ENCODE measurements around the gene CCL8.

Gene CCL8

DNA sequence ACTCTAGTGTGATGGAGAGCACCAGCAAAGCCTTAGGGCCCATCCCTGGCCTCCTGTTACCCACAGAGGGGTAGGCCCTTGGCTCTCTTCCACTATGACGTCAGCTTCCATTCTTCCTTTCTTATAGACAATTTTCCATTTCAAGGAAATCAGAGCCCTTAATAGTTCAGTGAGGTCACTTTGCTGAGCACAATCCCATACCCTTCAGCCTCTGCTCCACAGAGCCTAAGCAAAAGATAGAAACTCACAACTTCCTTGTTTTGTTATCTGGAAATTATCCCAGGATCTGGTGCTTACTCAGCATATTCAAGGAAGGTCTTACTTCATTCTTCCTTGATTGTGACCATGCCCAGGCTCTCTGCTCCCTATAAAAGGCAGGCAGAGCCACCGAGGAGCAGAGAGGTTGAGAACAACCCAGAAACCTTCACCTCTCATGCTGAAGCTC, at the start of gene CCL8:
Gene CCL8, plus strand, starts transcription at position 397 of the 445 bp plus-strand sequence. CDS start 67 bp downstream, outside the sequence.
- DNase-seq: no peak

DNA sequence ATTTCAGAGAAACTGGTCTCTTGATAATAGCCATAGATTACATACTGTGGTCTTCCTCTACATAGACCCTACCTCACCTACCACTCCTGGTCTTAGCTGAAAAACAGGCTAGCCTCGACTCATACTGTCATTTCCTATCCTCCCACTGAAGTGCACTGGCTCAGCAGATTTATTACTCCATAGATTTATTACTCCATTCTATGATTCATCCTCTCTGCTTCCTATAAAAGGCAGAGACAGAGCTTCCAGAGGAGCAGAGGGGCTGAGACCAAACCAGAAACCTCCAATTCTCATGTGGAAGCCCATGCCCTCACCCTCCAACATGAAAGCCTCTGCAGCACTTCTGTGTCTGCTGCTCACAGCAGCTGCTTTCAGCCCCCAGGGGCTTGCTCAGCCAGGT, 49.3 kb upstream of the CCL8 start, which contains the start of gene CCL7:
Gene CCL7, plus strand, starts transcription at position 253 of the 400 bp plus-strand sequence. Its CDS starts 70 bp downstream, at position 323.
- no peak for DNase-seq

DNA sequence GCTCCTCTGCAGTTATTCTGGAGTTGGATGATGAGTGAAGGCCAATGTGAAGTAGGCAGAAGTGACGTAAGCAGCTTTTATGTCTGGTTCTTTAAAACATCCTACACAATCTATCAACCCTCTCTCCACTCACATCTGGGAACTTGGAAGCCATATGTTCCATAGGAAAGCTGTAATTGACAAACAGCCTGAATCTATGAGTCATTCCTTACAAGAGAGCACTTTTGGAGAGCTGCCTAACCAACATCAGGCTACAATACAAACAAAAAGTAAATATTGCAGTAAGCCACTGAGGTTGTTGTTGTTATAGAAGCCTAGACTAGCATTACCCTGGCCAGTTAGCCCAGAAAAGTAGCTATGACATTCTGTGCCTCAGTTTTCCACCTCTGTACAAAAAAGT, 43.4 kb upstream of the CCL8 start:
- DNase-seq: no peak

DNA sequence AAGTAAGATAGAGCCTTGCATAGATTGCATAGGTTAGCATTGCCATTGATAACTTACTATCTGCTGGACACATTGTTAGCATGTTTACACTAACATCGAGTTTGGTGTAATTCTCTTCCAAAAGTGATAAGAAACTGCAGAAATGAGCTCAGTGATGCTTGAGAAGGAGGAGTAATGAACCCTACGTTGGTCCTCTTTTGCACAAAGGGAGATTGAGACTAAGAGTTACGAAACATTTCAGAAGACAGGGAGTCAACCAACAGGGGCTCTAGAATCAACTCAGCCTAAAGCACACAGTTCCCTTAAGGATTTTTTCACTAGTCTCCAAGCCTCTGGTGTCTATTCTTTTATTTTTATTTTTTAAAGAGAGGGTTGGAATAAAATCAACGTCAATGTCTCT, 42.4 kb upstream of the CCL8 start:
- no peak for DNase-seq

DNA sequence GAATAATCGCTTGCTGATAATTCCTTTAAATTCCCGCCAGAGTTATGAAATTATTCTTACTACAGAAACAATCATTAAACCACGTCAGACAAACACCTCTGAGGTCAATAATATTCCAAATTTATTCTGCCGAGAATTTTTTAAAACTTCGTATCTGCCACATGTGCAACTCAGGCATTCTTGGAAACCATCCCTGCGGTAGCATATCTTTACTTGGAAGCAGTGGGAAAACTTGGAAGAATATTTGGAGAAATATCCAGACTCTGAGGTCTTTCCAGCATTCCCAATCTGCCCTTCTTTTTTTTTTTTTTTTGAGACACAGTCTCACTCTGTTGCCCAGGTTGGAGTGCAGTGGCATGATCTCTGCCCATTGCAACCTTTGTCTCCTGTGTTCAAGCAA, 35.7 kb upstream of the CCL8 start:
- no peak for DNase-seq

DNA sequence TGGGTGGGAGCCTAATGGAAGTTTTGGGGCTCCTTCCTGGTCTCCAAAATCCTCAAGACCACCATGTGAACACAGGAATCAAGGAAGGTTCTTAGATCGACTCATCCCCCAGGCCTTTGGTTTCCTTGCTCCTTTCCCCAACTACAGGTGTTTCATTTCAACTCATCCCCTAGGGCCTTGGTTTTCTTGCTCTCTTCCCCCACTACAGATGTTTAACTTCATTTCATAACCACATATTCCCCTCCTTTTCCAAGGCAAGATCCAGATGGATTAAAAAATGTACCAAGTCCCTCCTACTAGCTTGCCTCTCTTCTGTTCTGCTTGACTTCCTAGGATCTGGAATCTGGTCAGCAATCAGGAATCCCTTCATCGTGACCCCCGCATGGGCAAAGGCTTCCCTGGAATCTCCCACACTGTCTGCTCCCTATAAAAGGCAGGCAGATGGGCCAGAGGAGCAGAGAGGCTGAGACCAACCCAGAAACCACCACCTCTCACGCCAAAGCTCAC, 33.9 kb upstream of the CCL8 start, which contains the start of gene CCL11:
Gene CCL11, plus strand, starts transcription at position 457 of the 507 bp plus-strand sequence. CDS start 67 bp downstream, outside the sequence.
- DNase-seq: no peak

DNA sequence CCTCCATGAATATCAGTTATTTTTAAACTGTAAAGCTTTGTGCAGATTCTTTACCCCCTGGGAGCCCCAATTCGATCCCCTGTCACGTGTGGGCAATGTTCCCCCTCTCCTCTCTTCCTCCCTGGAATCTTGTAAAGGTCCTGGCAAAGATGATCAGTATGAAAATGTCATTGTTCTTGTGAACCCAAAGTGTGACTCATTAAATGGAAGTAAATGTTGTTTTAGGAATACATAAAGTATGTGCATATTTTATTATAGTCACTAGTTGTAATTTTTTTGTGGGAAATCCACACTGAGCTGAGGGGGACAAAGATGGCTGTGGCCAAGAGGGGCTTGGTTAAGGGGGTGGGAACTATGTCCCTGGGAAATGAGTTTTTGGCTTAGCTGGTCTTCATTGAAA, 31.4 kb upstream of the CCL8 start:
- DNase-seq: no peak

DNA sequence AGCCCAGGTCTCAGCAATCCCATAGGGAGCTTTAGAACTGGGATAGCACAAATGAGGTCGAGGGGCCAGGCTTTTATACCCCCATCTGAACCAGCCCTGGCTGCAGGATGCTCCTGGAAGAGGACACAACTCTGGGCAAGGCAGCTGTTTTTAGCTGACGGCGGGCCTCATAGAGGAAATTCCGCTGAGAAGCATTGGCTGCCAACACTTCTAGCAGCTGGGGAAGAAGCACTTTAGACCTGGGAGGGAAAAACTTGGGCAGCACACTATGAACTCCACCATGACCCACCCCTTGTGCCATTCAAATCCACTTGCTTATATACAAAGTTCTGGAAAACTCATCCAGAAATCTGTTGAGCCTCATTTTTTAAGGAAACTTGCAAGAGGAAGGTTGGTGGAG, 28.6 kb upstream of the CCL8 start:
- DNase-seq: no peak

DNA sequence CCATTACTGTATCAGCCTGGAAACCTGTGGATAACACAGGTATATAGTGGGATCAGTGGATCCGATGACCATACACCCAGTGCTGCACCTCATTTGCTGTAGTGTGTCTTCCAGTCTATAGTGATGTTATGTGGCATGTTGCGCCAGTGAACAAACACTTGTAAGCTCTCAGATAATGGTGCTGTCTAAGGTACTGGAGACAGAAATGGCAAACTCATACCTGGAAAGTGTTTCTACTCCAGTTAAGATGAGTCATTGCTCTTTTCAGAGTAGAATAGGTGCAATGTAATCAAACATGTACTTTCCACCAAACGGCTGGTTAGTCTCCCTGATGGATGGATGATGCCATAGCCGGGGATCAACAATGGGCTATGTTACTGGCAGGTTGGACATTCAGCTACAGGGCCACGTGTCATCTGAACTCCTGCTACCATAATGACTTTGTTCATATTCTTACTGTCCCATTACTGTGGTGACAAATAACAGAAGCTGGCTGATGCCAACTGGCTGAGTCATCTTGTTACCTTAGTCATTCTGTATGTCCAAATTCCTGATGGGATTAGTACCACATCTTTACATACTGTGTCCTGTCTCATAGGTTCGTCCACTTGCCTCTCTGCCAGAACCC, 27.4 kb upstream of the CCL8 start:
- DNase-seq: no peak

DNA sequence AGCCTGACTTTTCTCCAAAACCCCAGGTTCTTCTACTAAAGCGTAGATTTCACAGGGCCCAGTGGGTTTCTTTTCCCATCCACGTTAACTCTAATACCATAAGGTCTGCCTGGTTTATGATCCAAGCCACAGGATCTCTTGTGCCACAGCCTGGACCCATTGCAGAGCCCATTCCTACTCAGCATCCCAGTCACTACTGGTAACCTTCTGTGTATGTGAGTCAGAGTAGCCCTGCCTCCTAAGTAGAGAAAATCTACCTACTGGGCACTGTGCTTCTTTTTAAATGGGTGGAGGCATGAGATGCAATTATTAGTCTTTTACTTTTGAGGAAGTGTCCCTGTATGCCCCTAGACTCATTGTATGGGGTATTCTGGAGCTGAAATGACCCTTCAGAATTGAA, 20.2 kb upstream of the CCL8 start:
- no peak for DNase-seq

DNA sequence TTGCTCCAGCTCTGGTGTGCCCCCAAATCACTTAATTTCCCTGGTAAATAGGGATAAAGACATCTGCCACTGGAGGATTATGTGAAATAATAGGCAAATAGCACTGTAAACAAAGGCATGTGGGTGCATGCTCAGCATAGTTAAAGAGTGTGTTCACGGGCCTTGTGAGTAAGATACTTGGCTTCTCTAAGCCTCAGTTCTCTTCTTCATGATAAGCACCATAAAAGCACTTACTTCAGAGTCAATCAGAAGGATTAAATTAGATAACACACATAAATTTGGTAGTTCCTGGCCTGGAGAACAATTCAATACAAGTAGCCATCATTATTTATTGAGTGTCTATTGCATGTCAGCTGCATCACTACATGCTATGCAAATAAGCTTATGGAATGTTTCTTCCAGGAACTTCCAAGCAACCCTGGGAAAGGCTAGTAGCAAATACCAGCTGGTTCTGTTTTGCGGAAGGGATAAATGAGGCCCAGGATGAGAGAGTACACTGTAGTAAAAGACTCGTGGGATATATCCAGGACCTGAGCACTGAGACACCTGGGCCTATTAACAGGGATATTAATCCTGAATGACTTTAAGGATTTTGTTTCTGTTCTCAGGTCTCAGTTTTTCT, 19.2 kb upstream of the CCL8 start:
- no peak for DNase-seq

DNA sequence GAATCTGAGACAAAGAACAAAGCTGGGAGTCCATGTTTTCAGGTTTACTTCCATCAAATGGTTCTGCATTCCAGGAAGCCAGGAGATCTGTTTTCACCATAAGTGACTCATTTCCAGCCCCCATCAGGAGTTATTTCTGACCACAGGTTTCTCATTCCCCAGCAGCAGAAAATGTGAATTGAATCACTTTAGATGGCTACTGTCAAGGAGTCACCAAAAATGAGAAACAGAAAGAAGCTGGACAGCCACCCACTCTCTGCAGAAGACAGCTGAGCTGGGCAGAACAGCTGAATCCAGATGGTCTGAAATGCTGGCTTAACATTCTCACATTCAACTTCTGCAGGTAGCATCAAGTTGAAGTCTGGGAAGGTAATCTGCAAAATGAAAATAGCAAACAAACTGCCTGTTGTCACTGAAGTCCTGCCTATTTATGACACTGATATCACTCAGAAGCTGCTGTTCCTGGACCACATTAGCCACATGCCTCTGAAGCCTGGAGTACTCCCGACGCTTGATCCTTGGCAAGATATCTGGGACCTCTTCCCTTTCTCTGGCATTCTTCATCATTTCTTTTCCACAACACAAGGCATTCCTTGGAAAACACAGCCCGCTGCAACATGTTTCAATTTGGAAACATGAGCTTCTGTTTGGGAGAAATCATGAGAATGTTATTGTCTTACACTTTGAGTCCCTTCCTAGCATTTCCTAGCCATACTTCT, 18.4 kb upstream of the CCL8 start:
- DNase-seq: no peak

DNA sequence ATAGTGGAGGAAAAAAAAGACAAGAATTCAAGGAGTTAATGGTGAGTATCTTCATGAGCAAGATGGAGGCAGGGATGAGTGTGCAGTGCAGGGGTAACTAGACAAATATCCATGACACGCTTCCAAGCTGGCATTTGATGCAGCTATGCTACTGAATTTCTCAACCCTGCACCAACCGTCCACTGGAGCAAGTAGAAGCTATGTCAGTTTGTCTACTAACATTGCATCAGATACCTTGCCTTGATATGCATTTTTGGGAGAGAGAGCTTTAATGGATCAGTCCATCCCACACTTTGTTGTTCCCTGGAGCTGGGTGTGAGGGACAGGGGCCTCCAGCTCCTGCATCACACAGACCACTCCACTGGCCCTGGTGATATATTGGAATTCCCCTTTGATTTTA, 17.2 kb upstream of the CCL8 start:
- DNase-seq: no peak

DNA sequence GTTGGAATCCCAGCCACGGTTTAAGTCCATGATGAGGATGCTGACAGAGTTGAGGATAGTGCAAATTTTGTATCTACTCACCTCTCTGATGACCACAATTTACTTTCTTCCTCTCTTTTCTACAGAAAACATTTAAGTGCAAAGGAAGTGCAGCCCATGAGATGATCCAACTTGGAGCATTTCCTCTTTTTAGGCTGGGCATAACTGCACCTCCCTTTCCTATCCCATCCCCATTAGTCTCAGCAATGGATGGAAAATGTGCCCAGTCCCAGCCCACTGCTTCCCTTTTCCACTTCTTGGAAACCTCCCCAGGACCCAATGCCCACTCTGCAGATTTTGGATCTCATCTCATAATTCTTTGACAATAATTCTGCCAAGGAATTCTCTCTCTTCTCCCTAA, 16.6 kb upstream of the CCL8 start:
- no peak for DNase-seq

DNA sequence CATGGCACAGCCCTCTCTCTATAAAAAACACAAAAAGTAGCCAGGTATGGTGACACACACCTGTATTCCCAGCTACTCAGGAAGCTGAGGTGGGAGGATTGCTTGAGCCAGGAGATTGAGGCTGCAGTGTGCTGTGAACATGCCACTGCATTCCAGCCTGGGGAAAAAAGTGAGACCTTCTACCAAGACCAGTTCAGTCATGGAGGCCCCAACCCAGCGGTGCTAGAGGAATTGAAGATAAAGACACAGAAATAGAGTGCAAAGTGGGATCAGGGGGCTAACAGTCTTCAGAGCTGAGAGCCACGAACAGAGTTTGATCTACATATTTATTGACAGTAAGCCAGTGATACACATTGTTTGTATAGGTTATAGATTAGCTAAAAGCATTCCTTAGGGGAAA, 15.6 kb upstream of the CCL8 start:
- DNase-seq: no peak

DNA sequence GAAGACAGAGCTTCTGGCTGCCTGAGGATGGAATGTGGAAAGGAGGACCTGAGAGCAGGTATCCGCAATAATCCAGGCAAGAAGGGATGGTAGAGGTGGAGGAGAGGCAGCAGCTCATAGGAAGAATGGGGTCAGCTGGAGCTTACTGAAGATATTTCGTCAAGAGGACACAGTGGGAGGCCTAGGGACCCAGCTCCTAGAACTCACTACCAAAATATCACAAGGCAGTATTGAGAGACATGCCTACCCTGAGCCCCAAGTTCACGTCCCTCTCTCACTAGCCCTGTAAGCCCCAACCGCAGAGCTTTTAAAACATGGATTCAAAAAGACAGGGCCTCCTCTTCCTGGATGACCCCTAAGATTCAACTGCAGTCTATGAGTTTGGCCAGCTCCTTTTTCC, 14.2 kb upstream of the CCL8 start:
- DNase-seq: no peak

DNA sequence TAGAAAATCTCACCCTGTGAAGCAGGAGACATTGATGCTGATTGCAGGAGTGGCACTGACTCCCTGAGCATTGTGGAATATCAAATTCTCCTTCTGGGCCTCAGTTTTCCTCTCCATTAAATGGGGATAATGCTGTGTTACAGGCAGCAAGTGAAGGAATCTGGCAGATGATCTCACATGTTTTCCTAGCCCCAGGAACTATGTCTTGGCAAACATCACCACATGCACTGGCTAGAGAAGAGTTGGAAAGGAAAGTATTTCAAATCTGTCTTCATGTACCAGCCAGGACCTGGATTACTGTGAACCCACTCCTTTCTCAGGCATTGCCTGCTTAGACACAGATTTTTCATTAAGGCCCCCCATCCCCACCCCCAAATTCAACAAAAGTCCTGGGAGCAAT, 13.6 kb upstream of the CCL8 start:
- no peak for DNase-seq

DNA sequence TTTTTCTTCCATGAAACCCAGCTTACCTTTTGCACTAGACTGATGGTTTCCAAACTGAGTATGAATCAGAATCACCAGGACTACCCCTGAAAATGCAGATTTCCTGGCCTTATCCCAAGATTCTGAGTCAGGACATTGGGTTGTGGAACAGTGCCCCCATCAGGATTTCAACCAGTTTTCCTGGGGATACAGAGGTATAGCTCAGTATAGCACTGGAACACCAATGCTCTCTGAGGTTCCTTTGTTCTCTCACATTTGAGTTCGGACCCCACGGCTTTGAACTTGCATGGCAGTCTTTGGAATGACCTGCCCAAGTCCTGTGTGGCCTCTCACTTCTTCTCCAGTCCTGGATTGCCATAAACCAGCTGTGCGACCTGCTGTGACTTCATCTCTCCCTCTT, 12.8 kb upstream of the CCL8 start:
- DNase-seq: no peak

DNA sequence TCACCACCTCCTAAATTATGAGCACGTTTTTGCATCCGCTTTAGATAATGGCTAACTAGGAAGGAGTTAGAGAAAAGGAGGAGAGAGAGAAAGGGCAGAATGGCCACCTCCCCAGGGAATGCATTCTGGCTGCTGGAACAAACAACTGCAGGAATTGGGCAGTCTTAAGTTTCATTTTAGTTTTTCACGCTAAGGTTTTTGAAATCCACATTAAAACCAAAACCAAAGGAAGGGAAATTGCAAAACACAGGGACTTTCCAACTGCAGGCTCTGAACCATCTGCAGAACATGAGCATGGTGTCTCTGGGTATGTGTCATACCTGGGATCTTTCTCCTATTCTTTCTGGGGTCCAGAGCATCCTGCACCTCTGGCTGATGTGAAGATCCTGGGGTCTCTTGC, 12.1 kb upstream of the CCL8 start:
- DNase-seq: peak; percentile 56 to 62

DNA sequence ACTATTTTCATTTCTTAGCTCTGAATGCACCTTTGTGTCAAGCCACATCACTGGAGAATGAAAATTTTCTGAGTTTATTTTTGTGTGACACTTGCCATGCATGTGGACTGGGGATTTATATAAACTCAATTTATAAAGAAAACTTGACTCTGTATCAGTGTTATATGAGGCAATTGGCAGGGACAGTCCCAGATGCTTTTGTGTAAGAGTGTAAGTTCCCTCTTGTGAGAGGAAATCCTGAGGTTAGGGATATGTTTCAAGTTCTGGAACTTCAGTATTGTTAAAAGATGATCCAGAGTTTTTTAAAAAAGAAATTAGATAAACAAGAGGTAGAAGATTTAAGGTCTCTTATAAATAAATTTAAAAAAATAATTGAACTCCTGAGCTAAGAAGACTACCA, 10.9 kb upstream of the CCL8 start:
- DNase-seq: peak; percentile 26 to 38

DNA sequence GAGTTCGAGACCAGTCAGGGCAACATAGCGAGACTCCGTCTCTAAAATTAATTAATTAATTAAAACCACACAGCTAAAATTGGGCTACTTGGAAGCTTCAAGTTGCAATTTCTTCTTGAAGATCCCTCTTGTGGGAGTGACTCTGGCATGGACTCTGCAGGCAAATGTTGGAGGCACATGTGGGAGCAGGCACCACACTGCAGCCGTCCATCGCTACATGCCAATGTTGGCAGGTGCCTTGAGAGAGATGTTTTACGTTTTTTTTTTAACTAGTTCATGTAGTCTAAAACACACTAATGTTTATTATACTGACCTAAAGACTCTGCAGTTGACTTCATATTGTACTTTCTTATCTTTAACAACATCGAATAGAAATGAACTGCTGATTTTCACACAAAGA, 7.9 kb upstream of the CCL8 start:
- DNase-seq: no peak

DNA sequence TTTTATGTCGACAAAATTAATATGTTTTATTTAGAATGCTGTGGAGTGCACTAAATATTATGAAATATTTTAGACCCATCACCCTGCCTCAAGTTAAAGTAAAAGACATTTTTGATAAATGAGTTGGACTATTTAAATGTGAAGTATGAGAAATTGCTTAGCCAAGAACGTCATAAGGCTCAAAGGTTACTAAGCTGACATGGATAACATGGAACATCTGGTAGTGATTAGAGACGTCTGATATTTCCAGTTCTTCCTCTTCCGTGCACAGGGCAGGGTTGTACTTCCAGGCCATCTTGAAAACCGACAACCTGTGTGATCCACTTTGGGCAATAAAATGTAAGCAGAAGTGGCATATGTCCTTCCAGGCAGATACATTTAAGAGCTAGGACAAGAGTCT, 7.2 kb upstream of the CCL8 start:
- DNase-seq: no peak

DNA sequence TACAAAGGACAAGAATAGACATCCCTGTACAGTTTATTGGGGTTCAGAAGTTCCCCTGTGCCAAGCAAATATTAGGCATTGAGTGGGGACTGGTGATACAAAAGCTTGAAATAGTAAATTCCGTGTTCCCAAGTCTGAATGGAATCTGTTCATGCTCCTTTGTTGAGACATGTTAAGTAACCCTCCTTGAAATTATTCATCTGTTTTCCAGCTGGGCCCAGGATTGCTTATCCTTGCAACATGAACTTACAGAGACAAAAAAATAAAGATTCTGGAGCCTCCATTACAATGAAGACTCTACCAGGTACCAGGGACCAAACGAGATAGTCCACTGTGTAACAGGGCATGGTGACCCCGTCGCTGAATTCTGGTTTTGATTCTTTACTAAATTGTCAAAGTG, 6.1 kb upstream of the CCL8 start:
- DNase-seq: no peak

DNA sequence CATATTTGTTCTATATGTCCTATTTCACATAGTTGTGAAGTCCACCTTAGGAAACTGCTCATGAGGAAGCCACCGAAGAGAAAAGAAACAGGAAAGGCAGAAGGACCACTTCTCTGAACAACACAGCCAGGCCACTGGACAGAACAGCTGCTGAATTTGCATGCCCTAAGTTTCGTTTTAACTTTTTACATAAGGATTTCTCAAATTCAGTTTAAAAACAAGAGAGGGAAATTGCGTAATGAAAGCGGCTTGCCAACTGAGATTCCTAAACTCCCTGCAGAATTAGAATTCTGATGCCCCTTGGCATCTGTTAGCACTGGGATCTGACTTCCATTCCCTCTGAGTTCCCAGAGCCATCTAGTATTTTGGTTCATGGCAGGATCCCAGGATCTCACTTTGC, 5.0 kb upstream of the CCL8 start:
- peak; percentile 75 to 79 for DNase-seq
